ENCODE data around the gene UBE2J2. TPM values are rescaled to one million over a fixed set of nuclear protein-coding genes. Genes with fewer than 3 reads are reported as not detected.

The UBE2J2 gene
- total RNA-seq, 4 donors from 2014 or later = 31.3 to 42.3 (median 38.3) TPM

DNA sequence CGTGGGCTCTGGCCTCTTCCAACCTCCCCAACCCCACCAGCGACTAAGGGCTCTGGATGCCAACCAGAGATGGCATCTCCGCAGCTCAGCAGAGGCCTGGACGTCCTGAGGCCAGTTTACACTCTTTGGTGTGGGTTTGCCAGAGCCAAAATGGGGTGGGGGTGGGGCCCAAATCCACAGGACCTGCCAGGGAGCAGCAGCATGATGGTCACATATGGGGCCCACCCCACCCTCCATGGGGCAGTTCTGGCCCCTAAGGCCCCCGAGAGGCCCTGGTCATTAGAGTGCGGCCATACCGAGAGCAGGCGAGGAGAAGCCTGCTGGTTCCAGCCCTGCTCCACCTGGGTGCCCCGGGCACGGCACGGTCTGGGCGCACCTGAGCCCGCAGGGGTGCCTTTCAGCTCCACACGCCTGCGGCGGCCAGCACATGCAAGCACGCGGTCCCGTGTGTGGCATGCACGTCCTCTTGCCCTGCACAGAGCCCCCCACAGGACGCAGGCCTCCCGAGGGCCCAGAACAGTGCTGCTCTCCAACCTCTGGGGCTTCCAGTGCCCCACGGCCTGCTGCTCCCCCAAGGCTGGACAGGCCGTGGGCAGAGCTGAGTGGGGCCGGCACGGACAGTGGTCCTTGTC, 31.9 kb downstream of the UBE2J2 start:
- intact Hi-C loops (cut with DNase I; ENCODE audit: low total_unique reads) (no loop called here), in situ Hi-C loops (cut with MboI; ENCODE audit: low sequenced_read_pairs in 4 of 4) (no loop called here)
- DNase-seq (no peak), ATAC-seq (no peak)
- H3K4me3 ChIP-seq = no peak overlapping the region
- TF ChIP-seq, protein P1, sequence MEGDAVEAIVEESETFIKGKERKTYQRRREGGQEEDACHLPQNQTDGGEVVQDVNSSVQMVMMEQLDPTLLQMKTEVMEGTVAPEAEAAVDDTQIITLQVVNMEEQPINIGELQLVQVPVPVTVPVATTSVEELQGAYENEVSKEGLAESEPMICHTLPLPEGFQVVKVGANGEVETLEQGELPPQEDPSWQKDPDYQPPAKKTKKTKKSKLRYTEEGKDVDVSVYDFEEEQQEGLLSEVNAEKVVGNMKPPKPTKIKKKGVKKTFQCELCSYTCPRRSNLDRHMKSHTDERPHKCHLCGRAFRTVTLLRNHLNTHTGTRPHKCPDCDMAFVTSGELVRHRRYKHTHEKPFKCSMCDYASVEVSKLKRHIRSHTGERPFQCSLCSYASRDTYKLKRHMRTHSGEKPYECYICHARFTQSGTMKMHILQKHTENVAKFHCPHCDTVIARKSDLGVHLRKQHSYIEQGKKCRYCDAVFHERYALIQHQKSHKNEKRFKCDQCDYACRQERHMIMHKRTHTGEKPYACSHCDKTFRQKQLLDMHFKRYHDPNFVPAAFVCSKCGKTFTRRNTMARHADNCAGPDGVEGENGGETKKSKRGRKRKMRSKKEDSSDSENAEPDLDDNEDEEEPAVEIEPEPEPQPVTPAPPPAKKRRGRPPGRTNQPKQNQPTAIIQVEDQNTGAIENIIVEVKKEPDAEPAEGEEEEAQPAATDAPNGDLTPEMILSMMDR (IDR thresholded peaks at IDR 0.05 in 4 of 5, conservative IDR thresholded peaks at IDR 0.05 in 1 of 5) = no peak
- TF ChIP-seq POLR2A (IDR thresholded peaks at IDR 0.05) = no peak
- H3K27me3 ChIP-seq = peaks cover 36 to 46% (median 45%) of the 10 kb centered on the region in 3 donors
- H3K27ac ChIP-seq = no peak overlapping the region
- no peaks in the 10 kb centered on the region for H3K9me3 ChIP-seq
- H3K4me1 ChIP-seq = no peaks in the 10 kb centered on the region
- H3K36me3 ChIP-seq = no peaks in the 10 kb centered on the region

DNA sequence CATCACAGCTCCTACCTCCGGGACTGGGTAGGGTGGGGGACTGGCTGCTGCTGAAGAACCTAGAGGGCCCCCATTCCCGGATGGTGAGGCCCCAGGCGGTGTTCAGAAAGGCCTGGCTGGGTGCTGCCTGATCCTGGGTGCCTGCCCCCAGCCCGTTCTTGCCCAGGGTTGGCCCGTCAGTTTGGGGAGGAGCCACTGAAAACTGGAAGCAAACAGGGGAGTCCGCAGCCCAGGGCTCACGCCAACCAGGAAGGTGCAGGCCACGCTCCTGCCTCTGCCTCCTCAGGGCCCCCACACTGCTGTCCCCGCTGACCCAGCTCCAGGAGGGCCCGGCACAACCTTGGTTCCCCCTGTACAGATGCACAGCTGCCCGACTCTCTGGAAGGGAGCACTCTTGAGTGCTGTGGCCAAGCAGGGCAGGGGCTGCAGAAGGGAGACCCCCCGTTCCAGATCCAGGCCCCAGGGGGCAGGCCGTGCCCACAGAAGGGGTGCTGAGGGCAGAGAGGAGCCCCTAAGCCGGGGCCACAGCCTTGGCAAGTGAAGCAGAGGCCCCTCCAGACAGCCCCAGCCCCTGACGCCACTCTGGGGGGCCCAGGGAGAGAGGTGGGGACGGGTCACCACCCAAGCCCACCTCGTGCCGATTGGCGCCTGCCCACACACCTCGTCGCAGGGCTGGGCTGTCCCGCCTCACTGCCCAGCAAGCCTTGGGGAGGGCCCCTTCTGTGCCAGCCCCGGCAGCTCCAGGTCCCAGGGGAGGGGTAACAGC, 32.6 kb downstream of the UBE2J2 start:
- no peaks in the 10 kb centered on the region for H3K36me3 ChIP-seq
- intact Hi-C loops (cut with DNase I; ENCODE audit: low total_unique reads) = no loop called here
- H3K27me3 ChIP-seq = peaks cover 33 to 42% (median 40%) of the 10 kb centered on the region in 3 donors
- H3K9me3 ChIP-seq = no peaks in the 10 kb centered on the region
- no peak overlapping the region for H3K27ac ChIP-seq
- no peak for DNase-seq
- no peaks in the 10 kb centered on the region for H3K4me1 ChIP-seq
- no peak for ATAC-seq
- H3K4me3 ChIP-seq = no peak overlapping the region
- in situ Hi-C loops (cut with MboI; ENCODE audit: low sequenced_read_pairs in 4 of 4) = no loop called here
- TF ChIP-seq, protein P1 (IDR thresholded peaks at IDR 0.05 in 4 of 5, conservative IDR thresholded peaks at IDR 0.05 in 1 of 5) = no peak
- TF ChIP-seq POLR2A (IDR thresholded peaks at IDR 0.05) = no peak

- intact Hi-C loops (cut with DNase I; ENCODE audit: low total_unique reads) = no loop called here
- ATAC-seq (no peak), DNase-seq (no peak)
- no peaks in the 10 kb centered on the region for H3K9me3 ChIP-seq
- TF ChIP-seq, protein P1 (IDR thresholded peaks at IDR 0.05 in 4 of 5, conservative IDR thresholded peaks at IDR 0.05 in 1 of 5) = no peak
- no peak for TF ChIP-seq POLR2A (IDR thresholded peaks at IDR 0.05)
- H3K27me3 ChIP-seq = peaks cover 29 to 36% (median 34%) of the 10 kb centered on the region in 3 donors
- H3K27ac ChIP-seq = no peak overlapping the region
- H3K4me3 ChIP-seq = no peak overlapping the region
- no peaks in the 10 kb centered on the region for H3K4me1 ChIP-seq
- in situ Hi-C loops (cut with MboI; ENCODE audit: low sequenced_read_pairs in 4 of 4) = no loop called here
- H3K36me3 ChIP-seq = no peaks in the 10 kb centered on the region
These were observed 33.3 kb downstream of the UBE2J2 start for GRCh38 chr1:1240348-1240732.

DNA sequence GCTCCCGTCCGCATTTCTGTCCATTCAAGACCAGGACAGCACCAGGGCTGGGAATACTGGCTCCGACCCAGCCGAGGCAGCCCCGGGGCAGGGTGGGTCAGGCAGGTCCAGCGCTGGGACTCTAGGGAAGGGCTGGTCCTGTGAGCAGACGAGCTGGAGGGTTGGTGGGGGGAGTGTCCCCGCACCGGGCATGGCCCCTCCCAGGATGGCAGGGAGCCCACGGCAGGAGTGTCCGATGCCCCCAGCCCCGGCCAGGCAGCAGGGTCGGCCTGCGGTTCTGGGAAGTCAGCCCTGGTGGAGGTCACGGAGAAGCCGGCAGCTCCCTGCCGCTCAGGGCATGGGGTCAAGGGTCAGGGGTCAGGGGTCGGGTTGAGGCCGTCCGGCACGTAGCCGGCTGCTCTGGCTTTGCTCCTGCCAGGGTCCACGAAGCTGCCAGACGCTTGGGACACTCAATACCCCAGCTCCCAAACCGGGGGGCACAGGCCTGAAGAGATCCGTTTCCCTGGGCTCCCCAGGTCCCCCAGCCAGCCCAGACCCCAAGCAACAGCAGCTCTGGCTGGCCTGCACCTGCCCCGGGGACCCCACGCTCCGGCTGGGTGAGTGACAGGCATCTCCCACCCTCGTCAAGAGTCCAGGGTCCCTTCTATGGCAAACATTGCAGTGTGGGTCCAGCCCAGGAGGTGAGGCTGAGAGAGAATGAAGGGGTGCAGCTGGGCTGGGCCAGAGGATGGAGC, 33.9 kb downstream of the UBE2J2 start:
- H3K27ac ChIP-seq = no peak overlapping the region
- no peaks in the 10 kb centered on the region for H3K36me3 ChIP-seq
- H3K9me3 ChIP-seq = no peaks in the 10 kb centered on the region
- H3K4me1 ChIP-seq = no peaks in the 10 kb centered on the region
- ATAC-seq (no peak), DNase-seq (no peak)
- in situ Hi-C loops (cut with MboI; ENCODE audit: low sequenced_read_pairs in 4 of 4) = no loop called here
- H3K27me3 ChIP-seq = peaks cover 27 to 33% (median 32%) of the 10 kb centered on the region in 3 donors
- TF ChIP-seq, protein P1 (IDR thresholded peaks at IDR 0.05 in 4 of 5, conservative IDR thresholded peaks at IDR 0.05 in 1 of 5) = no peak
- no peak for TF ChIP-seq POLR2A (IDR thresholded peaks at IDR 0.05)
- intact Hi-C loops (cut with DNase I; ENCODE audit: low total_unique reads) = no loop called here
- H3K4me3 ChIP-seq = no peak overlapping the region

All from gastrocnemius medialis (tissue), 4 donors.